H1 (cell line): Measurements from ENCODE around the gene ERCC3. TPM values are rescaled to one million over a fixed set of nuclear protein-coding genes. Genes with fewer than 3 reads are reported as not detected.

Experiments
- CTCF ChIA-PET: fragments of 300-600 bp; sonication (Branson Sonifier 250); formaldehyde crosslinking; loops from one replicate; lab custom pipeline; 2021; ENCODE audit not compliant: partially characterized antibody; lab: Charles Lee
- POLR2A ChIA-PET: fragments of 300-600 bp; sonication (Branson Sonifier 250); formaldehyde crosslinking; loops from one replicate; lab custom pipeline; 2021; ENCODE audit warnings: inconsistent platforms; ENCODE audit not compliant: partially characterized antibody; lab: Charles Lee
- DNase-seq, 2 experiments: peaks; one replicate each; pipeline versions ENCODE4 v3.0.0 to v3.0.0-alpha.2; 2010 to 2022; ENCODE audit warnings: low spot score in 2 of 2, low read depth in 1 of 2, mixed read lengths in 1 of 2
- FAIRE-seq: peaks from 2 replicates; lab custom pipeline; 2011; peaks lifted over from hg19 to GRCh38; lab: Jason Lieb, UNC
- H2AFZ ChIP-seq: 2 replicates; pipeline ENCODE4 v1.8.1; 2012; ENCODE audit warnings: low read length, inconsistent platforms
- H2AK5ac ChIP-seq: 2 replicates; pipeline ENCODE4 v1.6.1; 2013; ENCODE audit warnings: low read depth, low read length
- H2BK120ac ChIP-seq: replicated peaks from 2 replicates; pipeline ENCODE3; 2013; ENCODE audit warnings: low read depth, low read length, inconsistent platforms
- H2BK12ac ChIP-seq: 2 replicates; pipeline ENCODE4 v1.6.1; 2013; ENCODE audit warnings: low read depth, low read length
- H2BK15ac ChIP-seq: 2 replicates; pipeline ENCODE4 v1.6.1; 2013; ENCODE audit warnings: low read length
- H2BK20ac ChIP-seq: 2 replicates; pipeline ENCODE4 v1.6.1; 2013; ENCODE audit warnings: low read length
- H2BK5ac ChIP-seq: 2 replicates; pipeline ENCODE4 v1.6.1; 2013; ENCODE audit warnings: low read depth, low read length
- H3K14ac ChIP-seq: 2 replicates; pipeline ENCODE4 v1.6.1; 2013; ENCODE audit warnings: inconsistent platforms; ENCODE audit not compliant: insufficient read length
- H3K18ac ChIP-seq: 2 replicates; pipeline ENCODE4 v1.6.1; 2013; ENCODE audit warnings: low read length; ENCODE audit errors: extremely low read depth
- H3K23ac ChIP-seq: 2 replicates; pipeline ENCODE4 v1.6.1; 2013; ENCODE audit warnings: inconsistent platforms; ENCODE audit not compliant: insufficient read length
- H3K23me2 ChIP-seq: 2 replicates; pipeline ENCODE4 v1.6.1; 2013; ENCODE audit warnings: low read depth, low read length
- H3K27ac ChIP-seq: 2 replicates; pipeline ENCODE4 v1.6.1; 2011; ENCODE audit warnings: low read depth, low read length, inconsistent platforms
- H3K27me3 ChIP-seq, 4 experiments: replicated peaks in 1 of 4; 1 replicate in 1 of 4; 2 replicates in 3 of 4; pipeline versions ENCODE4 v1.6.1 to v1.8.1; 2011 to 2013; ENCODE audit warnings: low read length in 3 of 4, mild to moderate bottlenecking in 3 of 4, inconsistent platforms in 2 of 4, mixed read lengths in 2 of 4, moderate library complexity in 1 of 4; ENCODE audit not compliant: control insufficient read depth in 3 of 4, insufficient read depth in 3 of 4; ENCODE audit errors: extremely low read depth in 1 of 4
- H3K36me3 ChIP-seq, 4 experiments: 2 replicates each; pipeline versions ENCODE4 v1.6.1 to v1.8.1; 2011 to 2013; ENCODE audit warnings: mild to moderate bottlenecking in 4 of 4, low read length in 3 of 4, moderate library complexity in 2 of 4, control low read depth in 1 of 4, inconsistent platforms in 1 of 4; ENCODE audit not compliant: insufficient read depth in 4 of 4, control insufficient read depth in 2 of 4
- H3K4ac ChIP-seq: replicated peaks from 2 replicates; pipeline ENCODE3; 2013; ENCODE audit warnings: low read length, low read depth, mixed read lengths, inconsistent platforms; ENCODE audit not compliant: insufficient read length
- H3K4me1 ChIP-seq, 4 experiments: replicated peaks in 1 of 4; 1 replicate in 1 of 4; 2 replicates in 3 of 4; pipeline versions ENCODE4 v1.6.1 to v1.8.1; 2011 to 2013; ENCODE audit warnings: low read length in 3 of 4, inconsistent platforms in 2 of 4, mixed read lengths in 1 of 4; ENCODE audit not compliant: insufficient read depth in 4 of 4, control insufficient read depth in 3 of 4
- H3K4me2 ChIP-seq, 2 experiments: 2 replicates each; pipeline versions ENCODE4 v1.6.1 to v1.8.1; 2011 to 2013; ENCODE audit warnings: low read depth in 2 of 2, low read length in 2 of 2, control low read depth in 1 of 2, inconsistent platforms in 1 of 2, mild to moderate bottlenecking in 1 of 2; ENCODE audit not compliant: insufficient read depth in 1 of 2
- H3K4me3 ChIP-seq, 4 experiments: fragments of 200-600, 300-600 bp in 1 of 4; sonication (generic), shearing (Covaris generic), sonication (Bioruptor Twin) in 1 of 4; 2 replicates each; pipeline versions ENCODE4 v1.5.1 to v1.8.1; 2011 to 2016; ENCODE audit warnings: low read length in 4 of 4, low read depth in 3 of 4, control low read depth in 2 of 4, inconsistent platforms in 2 of 4, mild to moderate bottlenecking in 2 of 4, mixed read lengths in 1 of 4, moderate library complexity in 1 of 4; ENCODE audit not compliant: insufficient read depth in 2 of 4; ENCODE audit errors: extremely low read depth in 1 of 4
- H3K56ac ChIP-seq: replicated peaks from 2 replicates; pipeline ENCODE3; 2013; ENCODE audit warnings: low read depth, mild to moderate bottlenecking, mixed read lengths, low read length, inconsistent platforms; ENCODE audit not compliant: insufficient read length
- H3K79me1 ChIP-seq: 2 replicates; pipeline ENCODE4 v1.6.1; 2013; ENCODE audit warnings: low read depth, low read length, control low read depth
- H3K79me2 ChIP-seq, 2 experiments: 2 replicates each; pipeline versions ENCODE4 v1.6.1 to v1.8.1; 2012 to 2013; ENCODE audit warnings: low read length in 2 of 2, mild to moderate bottlenecking in 2 of 2, inconsistent platforms in 1 of 2; ENCODE audit not compliant: insufficient read depth in 2 of 2, control insufficient read depth in 1 of 2
- H3K9ac ChIP-seq, 4 experiments: replicated peaks in 1 of 4; 1 replicate in 1 of 4; 2 replicates in 3 of 4; pipeline versions ENCODE4 v1.6.1 to v1.8.1; 2011 to 2013; ENCODE audit warnings: low read depth in 3 of 4, low read length in 3 of 4, control low read depth in 2 of 4, mild to moderate bottlenecking in 2 of 4, moderate library complexity in 2 of 4, inconsistent platforms in 1 of 4; ENCODE audit errors: extremely low read depth in 1 of 4
- H3K9me3 ChIP-seq, 2 experiments: 2 replicates each; pipeline versions ENCODE4 v1.6.1 to v1.8.1; 2012 to 2013; ENCODE audit warnings: mild to moderate bottlenecking in 2 of 2, moderate library complexity in 2 of 2, control low read depth in 1 of 2, inconsistent platforms in 1 of 2, low read depth in 1 of 2, low read length in 1 of 2, mixed read lengths in 1 of 2; ENCODE audit not compliant: insufficient read depth in 2 of 2
- H4K20me1 ChIP-seq, 2 experiments: replicated peaks in 1 of 2; 2 replicates each; pipeline versions ENCODE3 to v1.8.1; 2011 to 2013; ENCODE audit warnings: inconsistent platforms in 2 of 2, low read length in 2 of 2, mild to moderate bottlenecking in 1 of 2; ENCODE audit not compliant: insufficient read depth in 2 of 2, control insufficient read depth in 1 of 2
- H4K5ac ChIP-seq: 2 replicates; pipeline ENCODE4 v1.6.1; 2013; ENCODE audit warnings: low read length, low read depth, mixed read lengths, inconsistent platforms; ENCODE audit not compliant: insufficient read length
- H4K8ac ChIP-seq: 2 replicates; pipeline ENCODE4 v1.8.0; 2013; ENCODE audit warnings: mild to moderate bottlenecking, moderate library complexity, low read length, inconsistent platforms; ENCODE audit not compliant: insufficient read depth; ENCODE audit errors: extremely low read depth
- H4K91ac ChIP-seq: replicated peaks from 2 replicates; pipeline ENCODE3; 2013; ENCODE audit warnings: low read length, mixed read lengths, inconsistent platforms; ENCODE audit not compliant: insufficient read length
- ATF2 ChIP-seq: IDR thresholded peaks from 2 replicates; pipeline ENCODE4 v1.6.1; 2012; ENCODE audit warnings: low read length, inconsistent platforms
- BRCA1 ChIP-seq: IDR thresholded peaks from 2 replicates; pipeline ENCODE4 v1.6.1; 2012; ENCODE audit warnings: low read depth, low read length, improper control_type of control experiment
- CHD2 ChIP-seq: IDR thresholded peaks from 2 replicates; pipeline ENCODE4 v1.6.1; 2012; ENCODE audit warnings: low read length, improper control_type of control experiment
- FOSL1 ChIP-seq: IDR thresholded peaks from 2 replicates; pipeline ENCODE4 v1.6.1; 2011; ENCODE audit warnings: mild to moderate bottlenecking, low read depth, low read length, moderate library complexity; ENCODE audit not compliant: insufficient read depth
- HDAC6 ChIP-seq: IDR thresholded peaks from one replicate; pipeline ENCODE4 v1.7.1; 2012; ENCODE audit warnings: low read depth, mild to moderate bottlenecking, inconsistent platforms, low read length, moderate library complexity
- NRF1 ChIP-seq: IDR thresholded peaks from 2 replicates; pipeline ENCODE4 v1.6.1; 2011; ENCODE audit warnings: mild to moderate bottlenecking, low read depth, low read length, improper control_type of control experiment
- SIRT6 ChIP-seq: IDR thresholded peaks from one replicate; pipeline ENCODE4 v1.7.1; 2012; ENCODE audit warnings: low read length, inconsistent platforms
- SUZ12 ChIP-seq: fragments of 200-600 bp; sonication (generic); IDR thresholded peaks from 2 replicates; pipeline ENCODE4 v1.6.1; 2012; ENCODE audit warnings: mild to moderate bottlenecking, inconsistent platforms, low read length, moderate library complexity, mixed read lengths
- TAF7 ChIP-seq: optimal IDR thresholded peaks from 2 replicates; pipeline ENCODE3; 2011; ENCODE audit warnings: low read depth, mild to moderate bottlenecking, inconsistent platforms, low read length, moderate library complexity, borderline replicate concordance
- TCF12 ChIP-seq: IDR thresholded peaks from 2 replicates; pipeline ENCODE4 v1.6.1; 2011; ENCODE audit warnings: low read depth, mild to moderate bottlenecking, low read length
- WGBS, 2 experiments: shearing (Covaris generic) in 1 of 2; methylation state at CpG; one replicate each; pipeline versions ENCODE4 v1.1.6 to v1.1.7; 2013 to 2015; ENCODE audit warnings: low lambda C conversion rate in 2 of 2, mixed read lengths in 2 of 2, inconsistent platforms in 1 of 2, low coverage in 1 of 2, missing lambda C conversion rate in 1 of 2; ENCODE audit not compliant: insufficient replicate concordance in 2 of 2, insufficient coverage in 1 of 2, insufficient read length in 1 of 2; ENCODE audit errors: extremely low coverage in 1 of 2, missing lambda C conversion rate in 1 of 2; 5-methylcytosine and 5-hydroxymethylcytosine counted together
- polyA plus RNA-seq, 7 experiments: library from polyadenylated mRNA; depleted of rRNA in 3 of 7; stranded (reverse) in 5 of 7; unstranded in 2 of 7; fragments of >200 nt in 5 of 7; fragments of 200-250 nt in 2 of 7; gene quantifications; 1 replicate in 5 of 7; 2 replicates in 1 of 7; 4 replicates in 1 of 7; pipeline versions ENCODE4 v1.2.1 to v1.2.3, GENCODE V29; 2011 to 2013; ENCODE audit warnings: missing spikeins in 2 of 7, mixed read lengths in 2 of 7
- total RNA-seq: library from RNA; stranded (reverse); fragmentation: NEBNext Ultra II Directional; extraction: Animal tissue kit (Norgen Biotek cat#: 25700); gene quantifications from 2 replicates; pipeline ENCODE4 v1.2.1, GENCODE V29; 2021
- TF ChIP-seq, protein P1 (sequence below): IDR thresholded peaks from 2 replicates; pipeline ENCODE4 v1.6.1; 2012; ENCODE audit warnings: inconsistent platforms

Gene ERCC3
- total and polyA plus RNA-seq, 2 of the 8 experiments (the other 6 are each of a cell fraction or from before 2014, with no cell fraction given), result 41.8 to 48.9 TPM

DNA sequence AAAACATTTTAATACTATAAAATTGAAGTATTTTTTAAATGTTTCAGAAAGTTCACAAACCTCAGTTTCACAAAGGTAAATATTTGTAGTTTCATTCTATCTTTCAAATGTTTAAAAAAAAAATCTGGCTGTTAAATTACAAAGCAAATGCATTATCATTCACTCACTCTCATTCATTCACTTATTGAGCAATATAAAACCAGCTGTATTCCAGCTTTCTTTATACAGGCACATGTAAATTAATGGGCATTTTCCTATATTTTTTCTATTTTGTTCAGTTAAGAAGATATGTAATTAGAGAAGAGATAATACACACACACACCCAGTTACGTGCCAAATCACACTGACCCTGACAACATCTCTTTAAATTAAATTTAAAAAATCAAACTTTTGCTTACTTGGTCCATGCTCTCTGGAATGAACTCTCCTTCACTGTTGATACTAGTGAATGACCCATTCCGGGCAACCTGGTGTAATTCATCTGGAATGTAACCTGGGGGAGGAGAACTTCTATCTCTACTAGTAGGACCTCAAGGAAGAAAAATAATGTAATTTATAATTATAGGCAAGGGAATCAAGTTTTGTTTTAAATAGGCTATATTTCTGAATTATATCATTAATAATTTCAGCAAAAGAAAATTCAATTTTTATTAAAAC is 32.5 kb upstream of the ERCC3 start:
- H2BK15ac ChIP-seq, result no peak overlapping the region
- no peak overlapping the region for H2AK5ac ChIP-seq
- peaks cover 0 to under 1% (median 0%) of the 10 kb centered on the region in 4 experiments; a peak in 2 of 8 replicates for H3K36me3 ChIP-seq
- no peaks in the 10 kb centered on the region for H3K9me3 ChIP-seq
- H3K27ac ChIP-seq, result no peak overlapping the region
- H3K56ac ChIP-seq, result no peak overlapping the region
- H4K20me1 ChIP-seq, result no peaks in the 10 kb centered on the region
- no peak overlapping the region for H3K23ac ChIP-seq
- H3K14ac ChIP-seq, result no peak overlapping the region
- no peak overlapping the region for H2AFZ ChIP-seq
- no peak overlapping the region for H3K4ac ChIP-seq
- H3K4me1 ChIP-seq, result no peaks in the 10 kb centered on the region
- no peak overlapping the region for H2BK5ac ChIP-seq
- H3K23me2 ChIP-seq, result no peaks in the 10 kb centered on the region
- no peak overlapping the region for H4K5ac ChIP-seq
- no peak overlapping the region for H3K18ac ChIP-seq
- no peaks in the 10 kb centered on the region for H3K27me3 ChIP-seq
- no peak overlapping the region for H3K4me3 ChIP-seq
- WGBS, 2 experiments, result 88% methylated on average over 2 of the region's 2 CpGs; no CpG with 5 or more reads in 1 of the 2 experiments
- no peak overlapping the region for H2BK12ac ChIP-seq
- CTCF ChIA-PET, result interaction anchor here (0.5 to 5.8 kb wide), 7 partner anchors 25 to 191 kb away, joined by 3 to 60 read pairs (median 5); no protein-coding TSS in a partner anchor
- H4K91ac ChIP-seq, result no peak overlapping the region
- H3K79me1 ChIP-seq, result no peaks in the 10 kb centered on the region
- H2BK120ac ChIP-seq, result no peak overlapping the region
- POLR2A ChIA-PET, result interaction anchor here (1.0 kb wide), 1 partner anchor 130 kb away, joined by 3 read pairs; no protein-coding TSS in a partner anchor
- no peak overlapping the region for H3K4me2 ChIP-seq
- FAIRE-seq (no peak), DNase-seq (no peak)
- no peaks in the 10 kb centered on the region for H3K79me2 ChIP-seq
- no peak overlapping the region for H2BK20ac ChIP-seq
- H4K8ac ChIP-seq, result no peak overlapping the region; the same call in 1 of the 2 replicates
- H3K9ac ChIP-seq, result no peak overlapping the region
- TF ChIP-seq SUZ12 (no peak), ATF2 (no peak), BRCA1 (no peak), HDAC6 (no peak), CHD2 (no peak), TAF7 (no peak), FOSL1 (no peak), SIRT6 (no peak), TCF12 (no peak), NRF1 (no peak)
- TF ChIP-seq, protein P1, sequence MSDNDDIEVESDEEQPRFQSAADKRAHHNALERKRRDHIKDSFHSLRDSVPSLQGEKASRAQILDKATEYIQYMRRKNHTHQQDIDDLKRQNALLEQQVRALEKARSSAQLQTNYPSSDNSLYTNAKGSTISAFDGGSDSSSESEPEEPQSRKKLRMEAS, result no peak
